ENCODE results near the gene YTHDF2. TPM values are rescaled to one million over a fixed set of nuclear protein-coding genes. Genes with fewer than 3 reads are reported as not detected.

The YTHDF2 gene
- total and polyA plus RNA-seq, 3 donors from 2014 or later = 63.3 to 89.4 (median 69.6) TPM

DNA sequence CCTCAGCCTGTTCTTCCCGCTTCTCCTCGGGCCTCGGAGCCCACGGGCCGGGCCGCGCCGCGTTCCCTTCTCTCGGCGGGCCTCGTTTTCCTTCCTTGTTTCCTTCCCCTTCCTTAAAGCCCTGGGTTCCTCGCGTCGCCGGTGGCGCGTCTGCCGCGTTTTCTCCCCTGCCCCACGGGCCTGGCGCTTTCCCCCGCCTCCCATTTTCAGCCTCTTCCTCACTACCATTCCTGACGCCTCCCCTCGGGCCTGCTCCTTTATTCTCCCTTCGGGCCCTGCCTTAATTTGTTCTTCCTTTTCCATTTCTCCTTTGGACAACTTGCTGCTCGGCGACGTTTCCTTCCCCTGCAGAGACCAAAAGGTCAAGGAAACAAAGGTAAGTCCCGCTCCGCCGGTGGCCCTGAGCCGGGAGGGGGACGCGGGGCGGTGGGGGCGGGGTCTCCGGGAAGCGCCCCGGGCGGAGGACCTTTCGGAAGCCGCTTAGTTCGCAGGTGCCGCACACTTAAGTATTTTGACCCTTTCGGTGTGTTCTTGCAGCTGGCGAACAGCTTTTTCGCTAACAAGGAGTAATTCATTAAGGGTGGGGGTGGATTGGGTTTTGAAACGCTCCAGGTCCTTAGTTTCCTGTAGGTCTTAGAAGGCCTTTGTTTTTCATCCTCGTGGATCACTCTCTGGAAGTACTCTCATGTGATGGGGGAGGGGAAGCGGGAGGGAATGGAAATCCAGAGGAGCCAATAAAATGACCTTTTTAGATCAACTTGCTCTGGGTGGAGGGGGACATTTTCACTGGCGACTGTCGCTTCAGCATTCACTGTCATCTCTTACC is 780 bp downstream of the YTHDF2 start:
- Histone ChIP-seq H3K4me1 (peaks cover 22% of the 10 kb centered on the region), H3K4me3 (peak overlapping the region; percentile 97 to 100), H3K27me3 (no peaks in the 10 kb centered on the region), H3K36me3 (ENCODE audit: low read depth, missing control alignments) (no peaks in the 10 kb centered on the region), H3K27ac (peak overlapping the region; percentile 96 to 99), H3K9me3 (no peaks in the 10 kb centered on the region)
- TF ChIP-seq, protein P1, sequence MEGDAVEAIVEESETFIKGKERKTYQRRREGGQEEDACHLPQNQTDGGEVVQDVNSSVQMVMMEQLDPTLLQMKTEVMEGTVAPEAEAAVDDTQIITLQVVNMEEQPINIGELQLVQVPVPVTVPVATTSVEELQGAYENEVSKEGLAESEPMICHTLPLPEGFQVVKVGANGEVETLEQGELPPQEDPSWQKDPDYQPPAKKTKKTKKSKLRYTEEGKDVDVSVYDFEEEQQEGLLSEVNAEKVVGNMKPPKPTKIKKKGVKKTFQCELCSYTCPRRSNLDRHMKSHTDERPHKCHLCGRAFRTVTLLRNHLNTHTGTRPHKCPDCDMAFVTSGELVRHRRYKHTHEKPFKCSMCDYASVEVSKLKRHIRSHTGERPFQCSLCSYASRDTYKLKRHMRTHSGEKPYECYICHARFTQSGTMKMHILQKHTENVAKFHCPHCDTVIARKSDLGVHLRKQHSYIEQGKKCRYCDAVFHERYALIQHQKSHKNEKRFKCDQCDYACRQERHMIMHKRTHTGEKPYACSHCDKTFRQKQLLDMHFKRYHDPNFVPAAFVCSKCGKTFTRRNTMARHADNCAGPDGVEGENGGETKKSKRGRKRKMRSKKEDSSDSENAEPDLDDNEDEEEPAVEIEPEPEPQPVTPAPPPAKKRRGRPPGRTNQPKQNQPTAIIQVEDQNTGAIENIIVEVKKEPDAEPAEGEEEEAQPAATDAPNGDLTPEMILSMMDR (IDR thresholded peaks at IDR 0.05) = no peak
- no peak for TF ChIP-seq POLR2A (IDR thresholded peaks at IDR 0.05)
- DNase-seq = peak; percentile 73
- intact Hi-C loops (cut with DNase I; ENCODE audit: low total_unique reads) = no loop called here
- WGBS, 2 donors = 1% methylated on average over 52 to 53 of the region's 53 CpGs

DNA sequence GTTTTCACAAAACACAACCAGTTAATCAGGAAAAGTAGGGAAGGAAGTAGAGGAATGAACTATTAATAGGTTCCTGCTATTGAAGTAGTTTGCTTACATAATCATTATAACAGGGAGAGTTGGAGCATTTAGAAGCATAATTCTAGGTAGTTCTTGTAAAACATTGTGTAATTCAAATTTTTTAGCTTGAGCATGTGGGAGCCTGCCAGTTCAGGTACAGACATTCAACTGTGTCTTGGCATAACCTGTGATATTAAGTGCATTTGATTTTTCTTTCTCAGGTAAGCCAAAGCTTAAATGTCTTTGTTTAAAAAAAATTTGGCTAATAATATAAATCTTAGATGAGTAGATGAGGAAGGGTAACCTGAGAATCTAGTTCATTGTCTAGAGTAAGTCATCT is 3.4 kb downstream of the YTHDF2 start:
- intact Hi-C loops (cut with DNase I; ENCODE audit: low total_unique reads) = no loop called here
- no peak for DNase-seq
- no peaks in the 10 kb centered on the region for H3K36me3 ChIP-seq (ENCODE audit: low read depth, missing control alignments)
- H3K4me3 ChIP-seq = no peak overlapping the region
- no peak overlapping the region for H3K27ac ChIP-seq
- H3K27me3 ChIP-seq = no peaks in the 10 kb centered on the region
- no peaks in the 10 kb centered on the region for H3K9me3 ChIP-seq
- no peak for TF ChIP-seq POLR2A (IDR thresholded peaks at IDR 0.05)
- TF ChIP-seq, protein P1 (IDR thresholded peaks at IDR 0.05) = no peak
- H3K4me1 ChIP-seq = peaks cover 32% of the 10 kb centered on the region

DNA sequence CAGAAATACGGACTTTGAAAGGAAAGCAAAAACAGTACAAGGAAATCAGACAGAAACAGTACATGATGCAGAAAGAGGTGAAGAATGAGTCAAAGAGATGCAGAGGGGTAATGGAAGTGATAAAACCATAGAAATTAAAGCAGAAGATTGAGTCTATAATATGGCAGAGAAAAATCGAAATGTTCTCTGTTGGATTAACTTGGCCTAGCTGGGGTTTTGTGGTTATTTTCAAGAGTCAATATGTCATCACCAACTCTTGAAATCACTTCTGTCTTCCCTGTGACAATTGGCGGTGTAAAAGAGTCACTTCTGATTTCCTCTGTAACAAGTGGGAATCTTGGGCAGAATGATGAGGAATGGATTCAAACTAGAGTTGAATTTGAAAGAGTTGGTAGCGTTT is 7.4 kb downstream of the YTHDF2 start:
- no peak overlapping the region for H3K4me3 ChIP-seq
- TF ChIP-seq, protein P1 (IDR thresholded peaks at IDR 0.05) = no peak
- no peak for TF ChIP-seq POLR2A (IDR thresholded peaks at IDR 0.05)
- DNase-seq = no peak
- whole genome bisulfite sequencing, 2 donors = 73 to 82% methylated on average over 4 of the region's 4 CpGs
- H3K9me3 ChIP-seq = no peaks in the 10 kb centered on the region
- no peaks in the 10 kb centered on the region for H3K27me3 ChIP-seq
- intact Hi-C loops (cut with DNase I; ENCODE audit: low total_unique reads) = no loop called here
- peaks cover 21% of the 10 kb centered on the region for H3K4me1 ChIP-seq
- H3K36me3 ChIP-seq (ENCODE audit: low read depth, missing control alignments) = no peaks in the 10 kb centered on the region
- no peak overlapping the region for H3K27ac ChIP-seq

DNA sequence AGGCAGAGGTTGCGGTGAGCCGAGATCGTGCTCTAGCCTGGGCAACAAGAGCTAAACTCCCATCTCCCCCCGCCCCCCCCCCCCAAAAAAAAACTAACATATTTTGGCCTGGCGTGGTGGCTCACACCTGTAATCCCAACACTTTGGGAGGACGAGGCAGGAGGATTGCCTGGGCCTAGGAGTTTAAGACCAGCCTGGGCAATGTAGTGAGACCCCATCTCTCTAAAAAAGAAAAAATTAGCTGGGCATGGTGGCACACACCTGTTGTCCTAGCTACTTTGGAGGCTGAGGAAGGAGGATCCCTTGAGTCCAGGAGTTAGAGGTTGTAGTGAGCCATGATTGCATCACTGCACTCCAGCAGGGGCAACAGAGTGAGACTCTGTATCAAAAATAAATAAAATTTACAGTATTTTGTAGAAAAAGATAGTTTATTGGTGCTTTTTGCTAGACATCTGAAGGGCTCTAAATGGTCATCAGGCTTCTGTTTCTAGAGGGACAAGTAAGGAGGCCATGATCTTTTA is 9.0 kb downstream of the YTHDF2 start:
- no peaks in the 10 kb centered on the region for H3K27me3 ChIP-seq
- intact Hi-C loops (cut with DNase I; ENCODE audit: low total_unique reads) = no loop called here
- H3K9me3 ChIP-seq = no peaks in the 10 kb centered on the region
- H3K27ac ChIP-seq = no peak overlapping the region
- H3K4me1 ChIP-seq = peaks cover 29% of the 10 kb centered on the region
- H3K4me3 ChIP-seq = no peak overlapping the region
- 85 to 97% methylated on average over 5 to 6 of the region's 6 CpGs for WGBS, 2 donors
- DNase-seq = no peak
- no peaks in the 10 kb centered on the region for H3K36me3 ChIP-seq (ENCODE audit: low read depth, missing control alignments)
- TF ChIP-seq, protein P1 (IDR thresholded peaks at IDR 0.05) = no peak
- no peak for TF ChIP-seq POLR2A (IDR thresholded peaks at IDR 0.05)

All from testis (tissue), 3 donors.